ENCODE results near the gene GSE1. TPM values are rescaled to one million over a fixed set of nuclear protein-coding genes. Genes with fewer than 3 reads are reported as not detected.

Gene GSE1
- total and polyA plus RNA-seq, 9 of the 15 experiments (the other 6 are each of a cell fraction or from before 2014, with no cell fraction given): 12.2 to 244 (median 57.9) TPM

DNA sequence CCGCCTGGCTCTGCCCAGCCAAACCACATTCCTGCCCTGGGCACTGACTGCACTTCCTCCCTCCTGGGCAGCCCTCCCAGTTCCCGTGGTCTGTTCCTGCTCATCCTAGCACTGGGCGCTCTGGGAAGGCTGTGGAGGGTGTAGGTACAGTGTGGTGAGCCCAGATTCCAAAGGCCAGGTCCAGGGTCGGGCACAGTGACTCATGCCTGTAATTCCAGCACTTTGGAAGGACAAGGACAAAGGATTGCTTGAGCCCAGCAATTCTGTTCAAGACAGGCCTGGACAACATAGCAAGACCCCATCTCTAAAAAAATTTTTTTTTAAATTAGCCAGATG lies 107.1 kb downstream of the GSE1 start:
- POLR2A ChIA-PET: interaction anchor here (0.7 to 1.1 kb wide), 2 partner anchors 23 to 39 kb away, joined by 3 read pairs; no protein-coding TSS in a partner anchor
- no TSS peak for BruUV-seq (replicated peaks)
- H4K20me1 ChIP-seq (replicated peaks; ENCODE audit: control insufficient read depth, insufficient read depth, low read length): peaks cover 26% of the 10 kb centered on the region; the same call in 1 of the 2 replicates
- H3K4me3 ChIP-seq: no peak overlapping the region
- DNase-seq (ENCODE audit: extremely low read depth in 1 of 4, low spot score in 3 of 4) (no peak), ATAC-seq (no peak), FAIRE-seq (no peak)
- H3K36me3 ChIP-seq (ENCODE audit: control insufficient read depth, insufficient read depth, low read length): no peaks in the 10 kb centered on the region
- H3K79me2 ChIP-seq (ENCODE audit: control insufficient read depth, insufficient read depth, low read length): no peaks in the 10 kb centered on the region
- H2AFZ ChIP-seq (ENCODE audit: low read depth, low read length): no peak overlapping the region
- intact Hi-C loops (cut with micrococcal nuclease) (no loop called here), in situ Hi-C loops (cut with MboI) (no loop called here)
- peaks cover 34 to 70% of the 10 kb centered on the region in 2 experiments; a peak in 4 of 5 replicates for H3K27me3 ChIP-seq (ENCODE audit: control insufficient read depth in 2 of 2, insufficient read depth in 2 of 2, low read length in 2 of 2)
- H3K9ac ChIP-seq (ENCODE audit: insufficient read depth in 1 of 2, low read depth in 2 of 2, low read length in 2 of 2): no peak overlapping the region
- WGBS (ENCODE audit: insufficient coverage, low coverage, missing lambda C conversion rate): 14% methylated on average over 4 of the region's 4 CpGs
- H3K4me2 ChIP-seq (ENCODE audit: insufficient read depth, low read length): no peak overlapping the region
- no peaks in the 10 kb centered on the region for H3K9me1 ChIP-seq (ENCODE audit: control insufficient read depth, insufficient read depth, low read length)
- peaks cover 3 to 33% of the 10 kb centered on the region in 2 experiments; a peak in 4 of 5 replicates for H3K4me1 ChIP-seq (replicated peaks in 1 of 2; ENCODE audit: control insufficient read depth in 2 of 2, insufficient read depth in 2 of 2, low read length in 2 of 2)
- H3K27ac ChIP-seq (ENCODE audit: extremely low read depth, low read depth, low read length): no peak overlapping the region
- no peaks in the 10 kb centered on the region for H3K9me3 ChIP-seq (replicated peaks; ENCODE audit: control insufficient read depth, insufficient read depth, low read depth, low read length)
- peak; percentile 93 for TF ChIP-seq ZNF121 (CRISPR knock-in tag; conservative IDR thresholded peaks at IDR 0.05)
- no peak for TF ChIP-seq ZNF165 (CRISPR knock-in tag; IDR thresholded peaks at IDR 0.05; ENCODE audit: borderline replicate concordance)
- CTCF ChIA-PET (ENCODE audit: low intra/inter-chr PET ratio): interaction anchor here (1.7 to 4.5 kb wide), 2 partner anchors 45 to 60 kb away, joined by 7 to 35 read pairs; no protein-coding TSS in a partner anchor

DNA sequence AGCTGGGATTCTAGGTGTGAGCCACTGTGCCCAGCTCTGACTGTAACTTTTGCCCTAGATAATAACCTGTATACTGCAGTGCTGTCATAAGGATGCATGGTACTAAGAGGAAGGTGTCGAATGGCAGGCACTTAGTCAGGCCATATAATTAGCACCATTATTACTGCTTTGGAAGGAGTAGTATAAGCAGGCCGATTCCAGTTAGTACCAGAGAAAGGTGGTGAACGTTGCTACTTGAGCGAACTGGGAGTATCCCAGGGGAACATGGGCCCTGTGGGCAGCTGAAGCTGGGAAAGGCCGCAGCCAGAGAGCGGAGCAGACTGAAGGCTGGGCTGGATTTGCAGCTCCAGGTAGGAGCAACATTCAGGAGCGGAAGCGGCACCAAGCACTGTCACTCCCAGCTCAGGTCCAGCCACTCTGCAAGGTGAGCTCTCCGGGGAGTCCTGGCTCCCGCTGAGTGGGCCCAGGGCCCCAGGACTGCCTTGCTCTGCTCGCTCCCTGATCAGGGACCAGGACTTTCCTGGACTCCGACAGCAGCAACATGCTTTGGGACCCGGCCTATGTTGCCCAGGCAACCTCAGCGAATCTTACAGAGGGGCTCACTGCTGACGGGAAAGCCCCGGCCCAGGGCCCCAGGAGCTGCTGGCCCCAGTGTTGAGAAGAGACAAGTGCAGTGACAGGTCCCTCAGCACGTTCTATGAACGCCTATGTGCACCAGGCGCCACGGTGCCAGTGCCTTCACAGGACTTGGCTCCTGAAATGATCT lies 109.2 kb downstream of the GSE1 start:
- Histone ChIP-seq H2AFZ (ENCODE audit: low read depth, low read length) (no peak overlapping the region), H3K4me3 (no peak overlapping the region), H3K9me1 (ENCODE audit: control insufficient read depth, insufficient read depth, low read length) (no peaks in the 10 kb centered on the region), H3K79me2 (ENCODE audit: control insufficient read depth, insufficient read depth, low read length) (no peaks in the 10 kb centered on the region), H4K20me1 (replicated peaks; ENCODE audit: control insufficient read depth, insufficient read depth, low read length) (peaks cover 26% of the 10 kb centered on the region; the same call in 1 of the 2 replicates), H3K9me3 (replicated peaks; ENCODE audit: control insufficient read depth, insufficient read depth, low read depth, low read length) (no peaks in the 10 kb centered on the region), H3K27ac (ENCODE audit: extremely low read depth, low read depth, low read length) (no peak overlapping the region), H3K4me1 (replicated peaks in 1 of 2; ENCODE audit: control insufficient read depth in 2 of 2, insufficient read depth in 2 of 2, low read length in 2 of 2) (peaks cover 3 to 17% of the 10 kb centered on the region in 2 experiments; a peak in 4 of 5 replicates), H3K9ac (ENCODE audit: insufficient read depth in 1 of 2, low read depth in 2 of 2, low read length in 2 of 2) (0 out of 4 replicates have a peak overlapping the region, but pooled peaks of 1 of the 2 experiments have one; percentile 29), H3K36me3 (ENCODE audit: control insufficient read depth, insufficient read depth, low read length) (no peaks in the 10 kb centered on the region), H3K4me2 (ENCODE audit: insufficient read depth, low read length) (no peak overlapping the region), H3K27me3 (ENCODE audit: control insufficient read depth in 2 of 2, insufficient read depth in 2 of 2, low read length in 2 of 2) (peaks cover 49 to 78% of the 10 kb centered on the region in 2 experiments; a peak in 4 of 5 replicates)
- in situ Hi-C loops (cut with MboI): no loop called here
- intact Hi-C loops (cut with micrococcal nuclease): no loop called here
- FAIRE-seq (no peak), ATAC-seq (no peak), DNase-seq (ENCODE audit: extremely low read depth in 1 of 4, low spot score in 3 of 4) (no peak)
- TF ChIP-seq PTRF (tag; IDR thresholded peaks at IDR 0.05) (no peak), EZH2 (IDR thresholded peaks at IDR 0.05; ENCODE audit: borderline replicate concordance, low read depth, low read length) (peak; percentile 58; the same call in 1 of the 2 replicates), FOXP1 (CRISPR knock-in tag; IDR thresholded peaks at IDR 0.05) (no peak)
- TF ChIP-seq, protein P1, sequence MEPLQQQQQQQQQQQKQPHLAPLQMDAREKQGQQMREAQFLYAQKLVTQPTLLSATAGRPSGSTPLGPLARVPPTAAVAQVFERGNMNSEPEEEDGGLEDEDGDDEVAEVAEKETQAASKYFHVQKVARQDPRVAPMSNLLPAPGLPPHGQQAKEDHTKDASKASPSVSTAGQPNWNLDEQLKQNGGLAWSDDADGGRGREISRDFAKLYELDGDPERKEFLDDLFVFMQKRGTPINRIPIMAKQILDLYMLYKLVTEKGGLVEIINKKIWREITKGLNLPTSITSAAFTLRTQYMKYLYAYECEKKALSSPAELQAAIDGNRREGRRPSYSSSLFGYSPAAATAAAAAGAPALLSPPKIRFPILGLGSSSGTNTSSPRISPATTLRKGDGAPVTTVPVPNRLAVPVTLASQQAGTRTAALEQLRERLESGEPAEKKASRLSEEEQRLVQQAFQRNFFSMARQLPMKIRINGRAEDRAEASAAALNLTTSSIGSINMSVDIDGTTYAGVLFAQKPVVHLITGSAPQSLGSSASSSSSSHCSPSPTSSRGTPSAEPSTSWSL (CRISPR knock-in tag; IDR thresholded peaks at IDR 0.05; ENCODE audit: borderline replicate concordance): no peak
- WGBS (ENCODE audit: insufficient coverage, low coverage, missing lambda C conversion rate): 15% methylated on average over 20 of the region's 20 CpGs
- ChIA-PET CTCF (ENCODE audit: low intra/inter-chr PET ratio) (interaction anchor here (0.9 kb wide), 1 partner anchor 476 kb away, joined by 7 read pairs; no protein-coding TSS in a partner anchor), POLR2A (interaction anchor here (0.6 to 1.0 kb wide), 5 partner anchors 36 to 156 kb away, joined by 3 to 5 read pairs (median 3); no protein-coding TSS in a partner anchor)
- no TSS peak for BruUV-seq (replicated peaks)
